ENCODE measurements around the gene B9D2. TPM values are rescaled to one million over a fixed set of nuclear protein-coding genes. Genes with fewer than 3 reads are reported as not detected.
"Not testable (repeated sequence)": the region's sequence is repeated elsewhere in the genome, so short reads cannot be mapped to it uniquely, and the experiment has no call there.

Gene B9D2
- total RNA-seq, 1 donor: 4.5 TPM

GRCh38 chr19:41391618-41392017, 27.7 kb upstream of the B9D2 start:
- no peak overlapping the region for H3K4me3 ChIP-seq (ENCODE audit: low read depth, low read length)
- DNase-seq (ENCODE audit: low read depth): no peak

GRCh38 chr19:41386442-41386841, 22.5 kb upstream of the B9D2 start:
- TF ChIP-seq CTCF (IDR thresholded peaks at IDR 0.05; ENCODE audit: insufficient read depth, low read length): no peak
- no peak overlapping the region for H3K4me3 ChIP-seq (ENCODE audit: low read depth, low read length)
- no peak for DNase-seq (ENCODE audit: low read depth)

More at GRCh38 chr19:41391618-41392017, 27.7 kb upstream of the B9D2 start:
- TF ChIP-seq CTCF (IDR thresholded peaks at IDR 0.05; ENCODE audit: insufficient read depth, low read length): no peak

GRCh38 chr19:41384351-41384750, 20.4 kb upstream of the B9D2 start:
- TF ChIP-seq CTCF (IDR thresholded peaks at IDR 0.05; ENCODE audit: insufficient read depth, low read length): no peak
- no peak for DNase-seq (ENCODE audit: low read depth)
- no peak overlapping the region for H3K4me3 ChIP-seq (ENCODE audit: low read depth, low read length)

GRCh38 chr19:41381536-41381935, 17.6 kb upstream of the B9D2 start:
- DNase-seq (ENCODE audit: low read depth); H3K4me3 ChIP-seq (ENCODE audit: low read depth, low read length): not testable (repeated sequence)

- no peak for DNase-seq (ENCODE audit: low read depth)
- H3K4me3 ChIP-seq (ENCODE audit: low read depth, low read length): no peak overlapping the region
- no peak for TF ChIP-seq CTCF (IDR thresholded peaks at IDR 0.05; ENCODE audit: insufficient read depth, low read length)
Observed at GRCh38 chr19:41377977-41378709, 14.2 kb upstream of the B9D2 start.

GRCh38 chr19:41376998-41377365, 13.0 kb upstream of the B9D2 start:
- no peak for DNase-seq (ENCODE audit: low read depth)
- peak overlapping the region; percentile 66 for H3K4me3 ChIP-seq (ENCODE audit: low read depth, low read length)
- TF ChIP-seq CTCF (IDR thresholded peaks at IDR 0.05; ENCODE audit: insufficient read depth, low read length): no peak

- no peak for TF ChIP-seq CTCF (IDR thresholded peaks at IDR 0.05; ENCODE audit: insufficient read depth, low read length)
- peak within 1 kb of the TSS; percentile 66 for H3K4me3 ChIP-seq (ENCODE audit: low read depth, low read length)
- peak; percentile 26 for DNase-seq (ENCODE audit: low read depth)
Observed at GRCh38 chr19:41376241-41376997, 12.5 kb upstream of the B9D2 start, which contains the start of gene TMEM91. TMEM91 (plus strand) TSS chr19:41376533; CDS start chr19:41378310, 1,777 bp downstream.

Measured in fibroblast of the aortic adventitia (primary cell).